HG03064 (cell line): ENCODE data around the gene LASP1NB.

ENCODE experiments used
- ATAC-seq: cut with Tn5 transposase; IDR thresholded peaks from one replicate; pipeline ENCODE4 v1.9.1; 2021; ENCODE audit warnings: low read depth; ENCODE audit not compliant: unreplicated experiment

The LASP1NB gene

GRCh38 chr17:38925263-38925995 is at the start of gene LASP1NB:
TSS of gene LASP1NB (plus strand) at chr17:38925614.
- ATAC-seq, result no peak

- no peak for ATAC-seq
Measured at GRCh38 chr17:38877130-38877851, 48.1 kb upstream of the LASP1NB start.

- no peak for ATAC-seq
Measured at GRCh38 chr17:38879878-38880665, 45.3 kb upstream of the LASP1NB start.

GRCh38 chr17:38881600-38882191 is 43.7 kb upstream of the LASP1NB start:
- no peak for ATAC-seq

- ATAC-seq, result no peak
Measured at GRCh38 chr17:38882870-38883269, 42.5 kb upstream of the LASP1NB start.

GRCh38 chr17:38883592-38884526 is 41.6 kb upstream of the LASP1NB start:
- ATAC-seq, result no peak

- no peak for ATAC-seq
Measured at GRCh38 chr17:38885044-38885727, 40.2 kb upstream of the LASP1NB start.

- ATAC-seq, result no peak
Measured at GRCh38 chr17:38885728-38886642, 39.4 kb upstream of the LASP1NB start.

- no peak for ATAC-seq
Measured at GRCh38 chr17:38886643-38887010, 38.8 kb upstream of the LASP1NB start.

GRCh38 chr17:38888842-38889241 is 36.6 kb upstream of the LASP1NB start:
- no peak for ATAC-seq

GRCh38 chr17:38889745-38890409 is 35.5 kb upstream of the LASP1NB start:
- no peak for ATAC-seq

- no peak for ATAC-seq
Measured at GRCh38 chr17:38890410-38890746, 35.0 kb upstream of the LASP1NB start.

- no peak for ATAC-seq
Measured at GRCh38 chr17:38891441-38891840, 34.0 kb upstream of the LASP1NB start.

- ATAC-seq, result no peak
Measured at GRCh38 chr17:38892083-38892482, 33.3 kb upstream of the LASP1NB start.

GRCh38 chr17:38892620-38893019 is 32.8 kb upstream of the LASP1NB start:
- ATAC-seq, result no peak

GRCh38 chr17:38893113-38893512 is 32.3 kb upstream of the LASP1NB start:
- ATAC-seq, result no peak

GRCh38 chr17:38893607-38894006 is 31.8 kb upstream of the LASP1NB start:
- ATAC-seq, result no peak

- no peak for ATAC-seq
Measured at GRCh38 chr17:38894276-38894675, 31.1 kb upstream of the LASP1NB start.
